K562 (cell line): ENCODE measurements around the gene MADD. TPM values are rescaled to one million over a fixed set of nuclear protein-coding genes. Genes with fewer than 3 reads are reported as not detected.

Source experiments
- ATAC-seq: fragments of 200-7000 bp; cut with Tn5 transposase; 3 replicates; pipeline ENCODE4 v1.9.1; 2020; ENCODE audit warnings: moderate library complexity
- BruUV-seq: library from RNA; stranded (reverse); fragments of 400-500 nt; replicated peaks from 2 replicates; lab custom pipeline; 2021; lab: Mats Ljungman, UMichigan
- CTCF ChIA-PET: fragments of 300-600 bp; formaldehyde crosslinking; extraction: SDS; loops from one replicate; lab custom pipeline; 2021; ENCODE audit warnings: low intra/inter-chr PET ratio; lab: Yijun Ruan, JAX
- POLR2A ChIA-PET: fragments of 300-600, 350-650 bp; sonication (Branson Sonifier 250); formaldehyde crosslinking; extraction: SDS; loops from one replicate; lab custom pipeline; 2021; ENCODE audit warnings: antibody characterized with exemption, inconsistent platforms; lab: Yijun Ruan, JAX
- DNase-seq, 4 experiments: peaks; one replicate each; pipeline versions ENCODE4 v3.0.0 to v3.0.0-alpha.2; 2011 to 2018; ENCODE audit warnings: low spot score in 3 of 4, mixed read lengths in 3 of 4; ENCODE audit errors: extremely low read depth in 1 of 4
- FAIRE-seq: peaks from 2 replicates; lab custom pipeline; 2011; peaks lifted over from hg19 to GRCh38; lab: Jason Lieb, UNC
- H2AFZ ChIP-seq: 2 replicates; pipeline ENCODE4 v1.6.0; 2011; ENCODE audit warnings: low read depth, low read length, control low read depth, inconsistent platforms
- H3K27ac ChIP-seq: fragments of 200-600 bp; 3 replicates; pipeline ENCODE4 v1.8.0; 2011; ENCODE audit warnings: low read depth, mild to moderate bottlenecking, control low read depth, inconsistent platforms, low read length, moderate library complexity, mixed read lengths; ENCODE audit errors: extremely low read depth
- H3K27me3 ChIP-seq, 2 experiments: fragments of 300-600 bp in 1 of 2; 2 replicates in 1 of 2; 3 replicates in 1 of 2; pipeline versions ENCODE4 v1.6.0 to v1.8.0; 2011; ENCODE audit warnings: inconsistent platforms in 2 of 2, low read length in 2 of 2, mild to moderate bottlenecking in 1 of 2, mixed read lengths in 1 of 2, moderate library complexity in 1 of 2; ENCODE audit not compliant: control insufficient read depth in 2 of 2, insufficient read depth in 2 of 2
- H3K36me3 ChIP-seq: fragments of 300-600 bp; 3 replicates; pipeline ENCODE4 v1.8.0; 2011; ENCODE audit warnings: mild to moderate bottlenecking, low read length, inconsistent platforms; ENCODE audit not compliant: control insufficient read depth, insufficient read depth
- H3K4me1 ChIP-seq, 2 experiments: fragments of 200-600 bp in 1 of 2; replicated peaks in 1 of 2; 2 replicates in 1 of 2; 3 replicates in 1 of 2; pipeline versions ENCODE4 v1.5.1 to v1.8.0; 2011; ENCODE audit warnings: inconsistent platforms in 2 of 2, low read length in 2 of 2, mild to moderate bottlenecking in 1 of 2, mixed read lengths in 1 of 2, moderate library complexity in 1 of 2; ENCODE audit not compliant: control insufficient read depth in 2 of 2, insufficient read depth in 2 of 2
- H3K4me2 ChIP-seq: 2 replicates; pipeline ENCODE4 v1.6.1; 2011; ENCODE audit warnings: low read length, control low read depth, inconsistent platforms, mixed read lengths; ENCODE audit not compliant: insufficient read depth
- H3K4me3 ChIP-seq: fragments of 200-600 bp; sonication (generic), shearing (Covaris generic); 2 replicates; pipeline ENCODE4 v1.5.1; 2016; ENCODE audit warnings: control low read depth, inconsistent platforms
- H3K79me2 ChIP-seq: fragments of 200-600 bp; 3 replicates; pipeline ENCODE4 v1.8.0; 2011; ENCODE audit warnings: low read length, inconsistent platforms; ENCODE audit not compliant: control insufficient read depth, insufficient read depth
- H3K9ac ChIP-seq, 2 experiments: 2 replicates each; pipeline versions ENCODE4 v1.6.0 to v1.6.1; 2011; ENCODE audit warnings: low read depth in 2 of 2, low read length in 2 of 2, control low read depth in 1 of 2, inconsistent platforms in 1 of 2, mild to moderate bottlenecking in 1 of 2, mixed read lengths in 1 of 2; ENCODE audit not compliant: insufficient read depth in 1 of 2
- H3K9me1 ChIP-seq: one replicate; pipeline ENCODE4 v1.6.0; 2011; ENCODE audit warnings: inconsistent platforms, mild to moderate bottlenecking, low read length, moderate library complexity; ENCODE audit not compliant: control insufficient read depth, insufficient read depth
- H3K9me3 ChIP-seq: replicated peaks from 2 replicates; pipeline ENCODE4 v1.5.1; 2011; ENCODE audit warnings: low read depth, low read length, inconsistent platforms; ENCODE audit not compliant: control insufficient read depth, insufficient read depth
- H4K20me1 ChIP-seq: replicated peaks from 2 replicates; pipeline ENCODE4 v1.6.1; 2011; ENCODE audit warnings: low read length, inconsistent platforms, mixed read lengths; ENCODE audit not compliant: control insufficient read depth, insufficient read depth
- GTF2F1 ChIP-seq: IDR thresholded peaks from 2 replicates; pipeline ENCODE4 v1.6.1; 2011; ENCODE audit warnings: low read depth, low read length, improper control_type of control experiment
- PHB2 ChIP-seq: fragments of 450-650 bp; IDR thresholded peaks from 2 replicates; pipeline ENCODE4 v1.6.1; 2017; ENCODE audit warnings: low read depth
- ZNF134 ChIP-seq: fragments of 250-450 bp; sonication (Bioruptor Pico); conservative IDR thresholded peaks from 2 replicates; pipeline ENCODE4 v1.4.0; 2020
- ZNF143 ChIP-seq: sonication (generic); formaldehyde crosslinking; IDR thresholded peaks from 2 replicates; pipeline ENCODE4 v1.9.0; 2022; ENCODE audit warnings: mild to moderate bottlenecking, missing genetic modification reagents
- ZNF23 ChIP-seq: fragments of 250-450 bp; sonication (Bioruptor Pico); IDR thresholded peaks from 2 replicates; pipeline ENCODE4 v1.4.0; 2020; ENCODE audit warnings: mild to moderate bottlenecking
- ZNF696 ChIP-seq: fragments of 250-450 bp; sonication (Bioruptor Pico); conservative IDR thresholded peaks from 2 replicates; pipeline ENCODE4 v1.4.0; 2020; ENCODE audit warnings: mild to moderate bottlenecking, moderate library complexity
- ZNF707 ChIP-seq: fragments of 250-450 bp; sonication (Bioruptor Pico); conservative IDR thresholded peaks from 2 replicates; pipeline ENCODE4 v1.8.0; 2022; ENCODE audit warnings: inconsistent platforms, mild to moderate bottlenecking, moderate library complexity
- WGBS: fragments of 100-300 bp; shearing (Covaris generic); methylation state at CpG from one replicate; pipeline ENCODE4 v1.1.6; 2016; ENCODE audit warnings: low coverage, mixed read lengths; ENCODE audit not compliant: insufficient coverage; ENCODE audit errors: missing lambda C conversion rate; 5-methylcytosine and 5-hydroxymethylcytosine counted together
- in situ Hi-C: fragments of 300-500 bp; cut with MboI; formaldehyde crosslinking; loops from 4 replicates; pipeline ENCODE4 v1.15.0; 2018; ENCODE audit warnings: inconsistent platforms, mixed read lengths
- intact Hi-C: fragments of 100-400 bp; cut with micrococcal nuclease; formaldehyde crosslinking; loops from 2 replicates; pipeline ENCODE4 v1.14.2; 2022
- polyA plus RNA-seq, 8 experiments: library from polyadenylated mRNA; depleted of rRNA in 4 of 8; stranded (reverse) in 5 of 8; unstranded in 3 of 8; fragments of >200 nt; fragmentation: Nextera tagmentation in 2 of 8; fragmentation: Illumina TruSeq in 1 of 8; extraction: Ambion mirVana in 2 of 8; extraction: Trizol in 1 of 8; gene quantifications; 2 replicates each; pipeline versions ENCODE4 v1.2.1 to v1.2.3, GENCODE V29; 2011 to 2014; ENCODE audit warnings: inconsistent platforms in 1 of 8, missing spikeins in 1 of 8
- total RNA-seq, 7 experiments: library from RNA; depleted of rRNA in 6 of 7; stranded (reverse); fragments of >200 nt in 6 of 7; fragmentation: Illumina TruSeq in 2 of 7; extraction: Trizol in 2 of 7; gene quantifications; 2 replicates each; pipeline versions ENCODE4 v1.2.1 to v1.2.3, GENCODE V29; 2011 to 2021; ENCODE audit warnings: low replicate concordance in 1 of 7
- TF ChIP-seq, protein P1 (sequence below), 2 experiments: IDR thresholded peaks; 2 replicates each; pipeline ENCODE4 v1.6.1; 2011; ENCODE audit warnings: borderline replicate concordance in 1 of 2, control low read depth in 1 of 2, low read depth in 1 of 2, low read length in 1 of 2, mild to moderate bottlenecking in 1 of 2, mixed read lengths in 1 of 2, moderate library complexity in 1 of 2; ENCODE audit not compliant: insufficient read depth in 1 of 2, insufficient read length in 1 of 2, poor library complexity in 1 of 2, severe bottlenecking in 1 of 2; ENCODE audit errors: extremely low read depth in 1 of 2
- TF ChIP-seq, protein P2 (sequence below), 2 experiments: fragments of 150-350 bp in 1 of 2; IDR thresholded peaks; 2 replicates each; pipeline ENCODE4 v1.6.1; 2012 to 2016; ENCODE audit warnings: low read depth in 2 of 2, low read length in 2 of 2, mild to moderate bottlenecking in 1 of 2, moderate library complexity in 1 of 2
- TF ChIP-seq, protein P3 (sequence below): IDR thresholded peaks from 2 replicates; pipeline ENCODE4 v1.6.1; 2014; ENCODE audit warnings: antibody characterized with exemption
- TF ChIP-seq, protein P4 (sequence below): fragments of 450-650 bp; IDR thresholded peaks from 2 replicates; pipeline ENCODE4 v1.6.1; 2016; ENCODE audit warnings: antibody characterized with exemption
- TF ChIP-seq, protein P5 (sequence below): fragments of 250-450 bp; sonication (Bioruptor Pico); IDR thresholded peaks from 2 replicates; pipeline ENCODE4 v1.5.0; 2022; ENCODE audit warnings: mild to moderate bottlenecking

The MADD gene
- total and polyA plus RNA-seq, 9 of the 15 experiments (the other 6 are each of a cell fraction or from before 2014, with no cell fraction given) = 0.68 to 57.6 (median 33.6) TPM

DNA sequence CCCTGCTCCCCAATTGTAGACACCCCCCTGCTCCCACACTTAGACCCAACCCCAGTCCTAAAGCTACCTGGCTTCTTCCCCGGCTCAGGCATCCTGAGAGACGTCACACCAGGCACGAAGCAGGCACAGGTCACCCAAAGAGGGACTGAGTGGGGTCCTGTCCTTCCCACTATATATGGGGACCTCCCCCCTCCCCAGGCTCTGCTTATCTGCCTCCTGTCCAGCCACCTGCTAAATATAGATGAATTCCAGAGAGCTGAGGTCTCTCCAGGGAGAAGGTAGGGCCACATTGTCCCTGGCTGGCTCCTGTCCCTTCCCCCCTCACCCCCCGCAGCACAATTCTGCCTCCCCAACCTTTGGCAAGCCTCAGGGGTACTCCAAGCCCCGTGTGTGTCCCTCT is 82.6 kb downstream of the MADD start, which contains the start of gene MYBPC3:
Gene MYBPC3, minus strand, starts transcription at position 147 of the 400 bp plus-strand sequence. Its CDS starts 55 bp downstream, at position 92.
- ATAC-seq = no peak
- in situ Hi-C loops (loop anchor here (10.0 kb wide), 1 partner anchor 468 kb away; no protein-coding TSS in a partner anchor), intact Hi-C loops (loop anchor here (10.0 kb wide), 2 partner anchors 52 to 468 kb away; partner anchors contain the start of gene SLC39A13)
- H3K36me3 ChIP-seq = no peaks in the 10 kb centered on the region
- ChIA-PET CTCF (interaction anchor here (2.8 kb wide), 1 partner anchor 118 kb away, joined by 9 read pairs; no protein-coding TSS in a partner anchor), POLR2A (no interaction called here)
- H3K27me3 ChIP-seq = peaks cover 0 to 2% of the 10 kb centered on the region in 2 experiments; a peak in 1 of 5 replicates
- H3K4me2 ChIP-seq = no peak within 1 kb of the TSS
- H3K27ac ChIP-seq = no peak within 1 kb of the TSS
- H3K4me3 ChIP-seq = no peak within 1 kb of the TSS
- no peaks in the 10 kb centered on the region for H3K79me2 ChIP-seq
- peak within 1 kb of the TSS in 1 of 2 experiments; percentile 60; a peak in 2 of 4 replicates for H3K9ac ChIP-seq
- no peaks in the 10 kb centered on the region for H4K20me1 ChIP-seq
- no TSS peak for BruUV-seq
- H3K9me1 ChIP-seq = no peaks in the 10 kb centered on the region
- no peak for DNase-seq
- H3K9me3 ChIP-seq = peaks cover 13% of the 10 kb centered on the region
- no peak within 1 kb of the TSS for H2AFZ ChIP-seq
- FAIRE-seq = no peak
- H3K4me1 ChIP-seq = peaks cover 0 to 45% of the 10 kb centered on the region in 2 experiments; a peak in 3 of 5 replicates
- WGBS = 37% methylated on average over 5 of the region's 5 CpGs
- TF ChIP-seq, protein P1, sequence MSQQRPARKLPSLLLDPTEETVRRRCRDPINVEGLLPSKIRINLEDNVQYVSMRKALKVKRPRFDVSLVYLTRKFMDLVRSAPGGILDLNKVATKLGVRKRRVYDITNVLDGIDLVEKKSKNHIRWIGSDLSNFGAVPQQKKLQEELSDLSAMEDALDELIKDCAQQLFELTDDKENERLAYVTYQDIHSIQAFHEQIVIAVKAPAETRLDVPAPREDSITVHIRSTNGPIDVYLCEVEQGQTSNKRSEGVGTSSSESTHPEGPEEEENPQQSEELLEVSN (IDR thresholded peaks at IDR 0.05; ENCODE audit: borderline replicate concordance in 1 of 2, extremely low read depth in 1 of 2, insufficient read depth in 1 of 2, insufficient read length in 1 of 2, low read depth in 1 of 2, low read length in 1 of 2, poor library complexity in 1 of 2, severe bottlenecking in 1 of 2) = no peak
- TF ChIP-seq PHB2 (no peak), GTF2F1 (no peak), ZNF143 (CRISPR knock-in tag) (no peak), ZNF134 (no peak), ZNF696 (no peak), ZNF707 (CRISPR knock-in tag) (no peak), ZNF23 (CRISPR knock-in tag) (no peak)
- TF ChIP-seq, protein P2, sequence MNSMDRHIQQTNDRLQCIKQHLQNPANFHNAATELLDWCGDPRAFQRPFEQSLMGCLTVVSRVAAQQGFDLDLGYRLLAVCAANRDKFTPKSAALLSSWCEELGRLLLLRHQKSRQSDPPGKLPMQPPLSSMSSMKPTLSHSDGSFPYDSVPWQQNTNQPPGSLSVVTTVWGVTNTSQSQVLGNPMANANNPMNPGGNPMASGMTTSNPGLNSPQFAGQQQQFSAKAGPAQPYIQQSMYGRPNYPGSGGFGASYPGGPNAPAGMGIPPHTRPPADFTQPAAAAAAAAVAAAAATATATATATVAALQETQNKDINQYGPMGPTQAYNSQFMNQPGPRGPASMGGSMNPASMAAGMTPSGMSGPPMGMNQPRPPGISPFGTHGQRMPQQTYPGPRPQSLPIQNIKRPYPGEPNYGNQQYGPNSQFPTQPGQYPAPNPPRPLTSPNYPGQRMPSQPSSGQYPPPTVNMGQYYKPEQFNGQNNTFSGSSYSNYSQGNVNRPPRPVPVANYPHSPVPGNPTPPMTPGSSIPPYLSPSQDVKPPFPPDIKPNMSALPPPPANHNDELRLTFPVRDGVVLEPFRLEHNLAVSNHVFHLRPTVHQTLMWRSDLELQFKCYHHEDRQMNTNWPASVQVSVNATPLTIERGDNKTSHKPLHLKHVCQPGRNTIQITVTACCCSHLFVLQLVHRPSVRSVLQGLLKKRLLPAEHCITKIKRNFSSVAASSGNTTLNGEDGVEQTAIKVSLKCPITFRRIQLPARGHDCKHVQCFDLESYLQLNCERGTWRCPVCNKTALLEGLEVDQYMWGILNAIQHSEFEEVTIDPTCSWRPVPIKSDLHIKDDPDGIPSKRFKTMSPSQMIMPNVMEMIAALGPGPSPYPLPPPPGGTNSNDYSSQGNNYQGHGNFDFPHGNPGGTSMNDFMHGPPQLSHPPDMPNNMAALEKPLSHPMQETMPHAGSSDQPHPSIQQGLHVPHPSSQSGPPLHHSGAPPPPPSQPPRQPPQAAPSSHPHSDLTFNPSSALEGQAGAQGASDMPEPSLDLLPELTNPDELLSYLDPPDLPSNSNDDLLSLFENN (IDR thresholded peaks at IDR 0.05; ENCODE audit: low read depth in 2 of 2, low read length in 2 of 2) = no peak
- TF ChIP-seq, protein P3, sequence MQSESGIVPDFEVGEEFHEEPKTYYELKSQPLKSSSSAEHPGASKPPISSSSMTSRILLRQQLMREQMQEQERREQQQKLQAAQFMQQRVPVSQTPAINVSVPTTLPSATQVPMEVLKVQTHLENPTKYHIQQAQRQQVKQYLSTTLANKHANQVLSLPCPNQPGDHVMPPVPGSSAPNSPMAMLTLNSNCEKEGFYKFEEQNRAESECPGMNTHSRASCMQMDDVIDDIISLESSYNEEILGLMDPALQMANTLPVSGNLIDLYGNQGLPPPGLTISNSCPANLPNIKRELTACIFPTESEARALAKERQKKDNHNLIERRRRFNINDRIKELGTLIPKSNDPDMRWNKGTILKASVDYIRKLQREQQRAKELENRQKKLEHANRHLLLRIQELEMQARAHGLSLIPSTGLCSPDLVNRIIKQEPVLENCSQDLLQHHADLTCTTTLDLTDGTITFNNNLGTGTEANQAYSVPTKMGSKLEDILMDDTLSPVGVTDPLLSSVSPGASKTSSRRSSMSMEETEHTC = no peak
- TF ChIP-seq, protein P4, sequence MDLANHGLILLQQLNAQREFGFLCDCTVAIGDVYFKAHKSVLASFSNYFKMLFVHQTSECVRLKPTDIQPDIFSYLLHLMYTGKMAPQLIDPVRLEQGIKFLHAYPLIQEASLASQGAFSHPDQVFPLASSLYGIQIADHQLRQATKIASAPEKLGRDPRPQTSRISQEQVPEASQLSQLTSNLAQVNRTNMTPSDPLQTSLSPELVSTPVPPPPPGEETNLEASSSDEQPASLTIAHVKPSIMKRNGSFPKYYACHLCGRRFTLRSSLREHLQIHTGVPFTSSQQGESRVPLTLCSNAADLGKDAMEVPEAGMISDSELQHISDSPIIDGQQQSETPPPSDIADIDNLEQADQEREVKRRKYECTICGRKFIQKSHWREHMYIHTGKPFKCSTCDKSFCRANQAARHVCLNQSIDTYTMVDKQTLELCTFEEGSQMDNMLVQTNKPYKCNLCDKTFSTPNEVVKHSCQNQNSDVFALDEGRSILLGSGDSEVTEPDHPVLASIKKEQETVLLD = no peak
- TF ChIP-seq, protein P5, sequence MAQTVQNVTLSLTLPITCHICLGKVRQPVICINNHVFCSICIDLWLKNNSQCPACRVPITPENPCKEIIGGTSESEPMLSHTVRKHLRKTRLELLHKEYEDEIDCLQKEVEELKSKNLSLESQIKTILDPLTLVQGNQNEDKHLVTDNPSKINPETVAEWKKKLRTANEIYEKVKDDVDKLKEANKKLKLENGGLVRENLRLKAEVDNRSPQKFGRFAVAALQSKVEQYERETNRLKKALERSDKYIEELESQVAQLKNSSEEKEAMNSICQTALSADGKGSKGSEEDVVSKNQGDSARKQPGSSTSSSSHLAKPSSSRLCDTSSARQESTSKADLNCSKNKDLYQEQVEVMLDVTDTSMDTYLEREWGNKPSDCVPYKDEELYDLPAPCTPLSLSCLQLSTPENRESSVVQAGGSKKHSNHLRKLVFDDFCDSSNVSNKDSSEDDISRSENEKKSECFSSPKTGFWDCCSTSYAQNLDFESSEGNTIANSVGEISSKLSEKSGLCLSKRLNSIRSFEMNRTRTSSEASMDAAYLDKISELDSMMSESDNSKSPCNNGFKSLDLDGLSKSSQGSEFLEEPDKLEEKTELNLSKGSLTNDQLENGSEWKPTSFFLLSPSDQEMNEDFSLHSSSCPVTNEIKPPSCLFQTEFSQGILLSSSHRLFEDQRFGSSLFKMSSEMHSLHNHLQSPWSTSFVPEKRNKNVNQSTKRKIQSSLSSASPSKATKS = no peak
